HG02885 (cell line): ENCODE measurements around the gene DTX3.
"Not testable (repeated sequence)": the region's sequence is repeated elsewhere in the genome, so short reads cannot be mapped to it uniquely, and the experiment has no call there.

Source experiments
- ATAC-seq: cut with Tn5 transposase; IDR thresholded peaks from one replicate; pipeline ENCODE4 v1.9.1; 2021; ENCODE audit warnings: mild to moderate bottlenecking; ENCODE audit not compliant: unreplicated experiment, poor library complexity

Gene DTX3

GRCh38 chr12:57618431-57618830 lies 13.8 kb downstream of the DTX3 start:
- ATAC-seq: not testable (repeated sequence)

- no peak for ATAC-seq
These were observed 14.4 kb downstream of the DTX3 start for GRCh38 chr12:57618966-57619433.

- no peak for ATAC-seq
These were observed 15.0 kb downstream of the DTX3 start for GRCh38 chr12:57619434-57620244.

- no peak for ATAC-seq
These were observed 15.8 kb downstream of the DTX3 start for GRCh38 chr12:57620245-57620935.

- no peak for ATAC-seq
These were observed 16.4 kb downstream of the DTX3 start for GRCh38 chr12:57620936-57621496.

- ATAC-seq: peak; percentile 66
These were observed 17.1 kb downstream of the DTX3 start for GRCh38 chr12:57621497-57622292.

- no peak for ATAC-seq
These were observed 17.9 kb downstream of the DTX3 start for GRCh38 chr12:57622293-57623245.

- no peak for ATAC-seq
These were observed 18.8 kb downstream of the DTX3 start for GRCh38 chr12:57623385-57623784.

GRCh38 chr12:57623811-57624390 lies 19.3 kb downstream of the DTX3 start:
- ATAC-seq: no peak

GRCh38 chr12:57624441-57625220 lies 20.0 kb downstream of the DTX3 start:
- no peak for ATAC-seq

GRCh38 chr12:57625261-57626032 lies 20.8 kb downstream of the DTX3 start:
- no peak for ATAC-seq

GRCh38 chr12:57626111-57626920 lies 21.7 kb downstream of the DTX3 start:
- no peak for ATAC-seq

GRCh38 chr12:57626921-57627445 lies 22.4 kb downstream of the DTX3 start:
- ATAC-seq: no peak

- no peak for ATAC-seq
These were observed 23.1 kb downstream of the DTX3 start for GRCh38 chr12:57627501-57628279.

- ATAC-seq: no peak
These were observed 23.9 kb downstream of the DTX3 start for GRCh38 chr12:57628280-57629191.
